Right kidney (tissue), 1 donor: ENCODE measurements around the gene GRIA4.

Source experiments
- DNase-seq: peaks from one replicate; pipeline ENCODE4 v3.0.0-alpha.2; 2016

The GRIA4 gene

DNA sequence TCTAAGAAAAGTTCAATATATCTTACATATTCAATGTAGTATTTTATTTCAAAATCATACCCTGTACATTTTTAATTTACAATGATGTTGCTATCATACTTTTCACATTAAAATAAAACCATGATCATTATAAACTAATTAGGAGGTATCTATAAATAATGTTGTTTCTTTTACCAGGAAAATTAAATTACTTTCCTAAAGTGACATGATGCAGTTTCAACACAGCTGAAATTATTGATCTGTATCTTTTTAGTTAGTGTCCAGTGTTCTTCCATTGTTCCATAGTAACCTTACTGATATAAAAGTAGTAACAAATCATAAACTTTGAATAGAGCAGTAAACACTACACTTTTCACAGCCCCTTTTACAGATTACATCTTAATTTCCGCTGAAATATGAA lies 29.7 kb downstream of the GRIA4 start:
- no peak for DNase-seq

DNA sequence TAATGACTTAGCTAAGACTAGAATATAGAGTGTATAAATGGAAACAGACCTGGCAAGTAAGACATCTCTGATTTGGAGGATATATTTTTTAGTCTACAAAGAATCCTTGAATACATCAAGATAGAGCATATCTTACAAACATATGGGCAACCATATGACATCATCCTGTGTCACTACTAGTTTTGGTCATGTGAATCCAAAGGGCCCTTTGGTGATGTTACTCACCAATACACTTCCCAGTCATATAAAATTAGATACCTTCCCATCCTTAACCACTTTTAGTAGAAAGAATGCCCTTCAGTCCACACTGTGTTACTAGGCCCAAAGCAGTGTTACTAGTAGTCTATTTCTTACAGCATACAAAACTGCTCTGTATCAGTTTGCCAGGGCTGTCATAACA lies 31.6 kb downstream of the GRIA4 start:
- no peak for DNase-seq

DNA sequence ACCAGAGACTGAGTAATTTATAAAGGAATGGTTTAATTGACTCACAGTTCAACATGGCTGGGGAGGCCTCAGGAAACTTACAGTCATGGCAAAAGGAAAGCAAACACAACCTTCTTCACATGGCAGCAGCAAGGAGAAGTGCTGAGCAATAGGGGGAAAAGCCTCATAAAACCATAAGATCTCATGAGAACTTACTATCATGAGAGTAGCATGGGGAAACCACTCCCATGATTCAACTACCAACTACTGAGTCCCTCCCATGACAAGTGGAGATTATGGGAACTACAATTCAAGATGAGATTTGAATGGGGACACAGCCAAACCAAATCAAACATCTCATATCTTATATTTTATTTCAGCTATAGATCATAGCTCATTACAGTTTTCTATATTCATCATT lies 33.0 kb downstream of the GRIA4 start:
- DNase-seq = no peak

DNA sequence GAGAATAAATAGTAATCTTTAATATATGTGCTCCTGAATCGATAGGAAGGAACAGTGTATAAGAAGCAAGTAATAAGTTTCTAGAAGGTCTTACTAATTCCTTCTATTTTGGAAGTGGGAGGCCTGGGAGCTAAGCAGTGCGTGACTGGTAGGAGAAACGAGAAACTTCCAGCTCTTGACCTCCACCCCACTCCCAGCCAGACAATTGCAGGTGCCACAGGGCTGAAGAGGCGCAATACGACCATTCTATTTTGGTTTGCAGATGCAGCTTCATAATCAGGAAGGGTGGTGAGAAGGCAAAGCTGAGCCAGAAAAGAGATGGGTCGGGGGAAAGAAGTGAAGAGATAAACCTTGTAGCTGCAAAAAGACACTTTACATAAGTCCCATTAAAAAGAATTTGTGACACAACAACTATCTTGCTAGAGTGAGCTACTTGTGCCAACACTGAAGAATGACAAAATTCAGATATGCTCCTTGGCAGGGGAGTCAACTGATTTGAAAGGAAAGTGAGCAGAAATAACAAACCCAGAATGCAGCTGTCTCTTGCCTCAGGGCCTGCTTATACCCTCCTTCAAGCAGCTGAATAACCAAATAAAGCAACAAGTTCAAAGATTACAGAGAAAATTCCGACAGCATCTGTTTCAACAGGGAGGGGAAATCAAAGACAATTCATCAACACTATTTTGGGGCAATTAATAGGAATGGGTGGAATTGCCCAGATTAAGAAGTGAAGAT lies 35.1 kb downstream of the GRIA4 start:
- DNase-seq = no peak

DNA sequence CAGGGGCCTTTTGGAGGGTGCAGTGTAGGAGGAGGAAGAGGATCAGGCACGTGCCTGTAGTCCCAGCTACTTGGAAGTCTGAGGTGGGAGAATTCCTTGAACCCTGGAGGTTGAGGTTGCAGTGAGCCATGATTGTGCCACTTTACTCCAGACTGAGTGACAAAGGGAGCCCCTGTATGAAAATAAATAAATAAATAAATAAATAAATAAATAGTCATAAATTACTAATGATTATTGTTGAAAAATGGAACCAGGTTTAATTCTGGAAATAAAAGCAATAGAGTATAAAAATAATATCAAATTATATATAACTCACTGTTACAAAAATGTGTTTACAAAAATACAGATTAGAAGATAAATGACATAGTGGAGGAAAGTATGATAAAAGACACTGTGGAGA lies 37.9 kb downstream of the GRIA4 start:
- no peak for DNase-seq

DNA sequence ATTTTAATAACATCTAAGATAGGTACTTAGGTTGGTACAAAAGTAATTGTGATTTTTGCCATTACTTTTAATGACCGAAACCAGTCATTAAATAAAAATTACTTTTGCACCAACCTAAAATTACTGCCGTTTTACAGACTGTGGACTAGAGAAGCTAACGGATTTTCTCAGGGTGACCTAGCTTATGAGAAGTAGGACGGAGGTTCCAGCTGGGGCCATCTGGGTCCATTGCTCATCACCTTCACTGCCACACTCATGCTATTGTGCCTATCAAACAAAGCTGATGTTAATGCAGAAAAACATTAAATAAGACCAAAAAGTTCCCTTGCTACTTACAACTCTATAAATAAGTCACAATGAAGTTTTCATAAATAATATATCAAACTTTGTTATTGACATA lies 38.9 kb downstream of the GRIA4 start:
- no peak for DNase-seq

DNA sequence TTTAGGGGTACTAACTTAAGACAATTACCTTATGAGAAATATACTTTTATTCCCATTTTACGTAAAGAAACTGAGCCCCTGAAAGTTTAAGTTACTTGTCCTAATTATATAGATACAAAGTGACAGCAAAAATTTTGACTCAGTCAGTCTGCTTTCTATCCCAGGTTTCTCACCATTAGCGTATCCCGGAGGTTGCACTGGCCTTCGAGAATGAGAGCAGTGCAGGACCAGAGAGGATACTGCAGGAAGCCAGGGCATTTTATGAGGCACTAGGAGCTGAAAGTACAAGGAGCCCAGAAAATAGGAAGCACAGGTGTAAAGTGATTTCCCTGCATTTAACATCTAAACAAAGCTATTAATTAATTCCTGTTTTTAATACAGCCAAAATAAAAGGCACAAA lies 55.4 kb downstream of the GRIA4 start:
- no peak for DNase-seq

DNA sequence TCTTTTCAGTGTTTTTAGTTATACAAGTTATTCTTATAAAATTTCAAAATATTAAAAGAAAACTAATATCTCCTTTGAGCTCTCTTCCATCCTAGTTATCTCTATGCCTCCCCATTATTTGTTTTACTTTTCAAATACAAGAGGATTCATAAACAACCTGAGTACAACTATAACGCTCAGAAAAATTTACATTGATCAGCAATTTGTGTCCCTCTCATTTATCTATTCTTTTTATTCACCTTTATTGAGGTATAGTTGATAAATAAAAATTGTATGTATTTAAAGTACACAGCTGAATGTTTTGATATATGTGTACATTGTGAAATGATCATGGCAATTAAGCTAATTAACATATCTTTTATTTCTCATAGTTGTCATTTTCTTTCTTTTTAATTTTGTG lies 57.6 kb downstream of the GRIA4 start:
- no peak for DNase-seq

DNA sequence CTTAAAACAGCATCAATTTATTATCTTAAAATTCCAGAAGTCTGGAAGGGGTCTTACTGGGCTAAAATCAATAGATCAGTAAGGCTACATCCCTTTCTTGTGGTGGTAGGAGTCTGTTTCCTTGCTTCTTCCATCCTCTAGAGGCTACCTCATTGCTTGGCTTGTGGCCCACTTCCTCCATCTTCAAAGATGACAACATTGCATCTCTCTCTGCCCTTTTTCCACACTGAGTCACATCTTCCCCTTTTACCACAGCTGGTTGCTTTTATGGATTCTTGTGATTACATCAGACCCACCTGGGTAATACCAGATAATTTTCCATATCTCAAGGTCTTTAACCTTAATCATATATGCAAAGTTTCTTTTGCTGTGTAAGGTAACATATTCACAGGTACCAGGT lies 60.9 kb downstream of the GRIA4 start:
- no peak for DNase-seq

DNA sequence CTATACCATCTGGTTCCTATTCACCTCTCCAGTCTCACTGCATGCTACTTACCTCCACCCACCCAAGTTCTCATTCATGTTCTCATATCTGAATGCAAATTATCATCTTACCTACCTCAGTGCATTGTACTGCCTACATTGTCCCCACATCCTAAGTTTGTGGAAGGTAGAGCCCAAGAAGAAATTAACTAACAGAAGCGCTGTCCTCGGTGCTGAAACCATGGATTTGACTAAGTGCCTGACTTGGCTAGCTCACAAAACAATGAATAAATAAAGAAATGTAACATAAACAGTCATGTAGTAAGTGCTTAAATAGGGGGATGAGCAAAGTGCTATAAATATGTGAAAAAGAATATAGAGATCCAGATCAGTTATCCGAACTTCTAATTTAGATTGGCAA lies 63.2 kb downstream of the GRIA4 start:
- DNase-seq = peak; percentile 13

DNA sequence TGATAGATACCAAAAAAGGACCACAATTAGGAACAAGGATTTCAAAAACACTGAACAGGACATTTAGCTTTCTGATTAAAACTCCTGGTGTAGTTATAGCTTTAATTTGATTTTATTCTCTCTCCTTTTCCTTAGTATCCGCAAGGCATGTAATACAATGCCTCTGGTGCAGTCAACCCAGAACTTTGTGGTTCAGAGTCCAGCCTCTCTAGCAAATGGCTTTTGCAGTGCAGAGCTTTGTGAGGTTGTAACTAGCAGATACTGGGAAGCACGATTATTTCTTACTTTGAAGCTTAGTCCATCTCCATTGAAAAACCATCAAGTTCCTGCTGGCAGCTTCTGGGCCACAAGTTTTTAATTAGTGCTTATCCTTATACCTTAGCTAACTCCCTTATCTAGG lies 79.8 kb downstream of the GRIA4 start:
- peak; percentile 5 for DNase-seq

DNA sequence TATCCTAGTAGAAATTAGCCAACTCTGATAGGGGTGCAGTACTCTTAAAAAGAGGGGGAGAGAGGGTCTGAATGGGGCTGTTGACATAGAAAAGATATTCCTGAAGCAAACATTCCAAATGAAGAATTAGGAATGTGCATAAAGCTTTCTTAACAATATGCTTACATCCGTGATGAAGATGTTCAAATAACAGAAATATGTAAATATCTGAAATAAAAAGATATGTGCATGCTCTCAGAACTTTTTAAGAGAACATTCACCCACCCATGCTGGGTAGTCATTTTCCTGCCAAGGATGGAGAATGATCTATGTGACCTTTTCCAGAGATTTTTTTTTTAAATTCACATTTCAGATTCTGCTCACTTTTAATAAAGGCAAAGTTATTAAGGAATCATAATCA lies 80.6 kb downstream of the GRIA4 start:
- DNase-seq = no peak

DNA sequence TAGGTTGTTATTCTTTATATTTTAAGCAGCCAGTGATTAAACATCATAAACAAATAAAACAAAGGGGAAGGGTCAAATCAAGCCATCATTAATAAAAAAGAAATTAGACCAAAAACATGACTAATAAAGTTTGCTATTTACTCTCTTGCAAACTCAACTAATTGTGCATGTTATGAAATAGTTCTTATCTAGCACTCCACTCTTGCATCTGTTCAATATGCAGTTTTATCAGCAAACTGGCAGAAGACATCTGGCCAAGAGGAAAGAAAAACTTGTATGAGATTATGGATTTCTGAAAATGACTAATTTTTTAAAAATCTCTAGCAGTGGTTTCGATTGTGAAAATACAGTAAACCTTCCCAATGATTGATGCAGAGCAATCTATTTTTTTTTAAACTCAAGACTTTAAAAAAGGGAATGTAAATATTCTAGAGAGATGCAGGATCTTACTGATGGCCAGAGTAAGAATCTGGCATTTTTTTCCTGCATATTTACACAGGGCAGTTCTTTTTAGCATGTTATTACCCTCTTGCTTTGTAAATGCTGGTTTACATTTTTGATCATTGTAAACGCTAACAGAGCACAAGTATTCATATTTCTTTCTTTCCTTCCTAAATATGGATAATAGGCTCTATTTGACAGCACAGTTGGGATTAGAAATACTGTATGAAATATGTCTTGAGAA lies 83.3 kb downstream of the GRIA4 start:
- DNase-seq = no peak

DNA sequence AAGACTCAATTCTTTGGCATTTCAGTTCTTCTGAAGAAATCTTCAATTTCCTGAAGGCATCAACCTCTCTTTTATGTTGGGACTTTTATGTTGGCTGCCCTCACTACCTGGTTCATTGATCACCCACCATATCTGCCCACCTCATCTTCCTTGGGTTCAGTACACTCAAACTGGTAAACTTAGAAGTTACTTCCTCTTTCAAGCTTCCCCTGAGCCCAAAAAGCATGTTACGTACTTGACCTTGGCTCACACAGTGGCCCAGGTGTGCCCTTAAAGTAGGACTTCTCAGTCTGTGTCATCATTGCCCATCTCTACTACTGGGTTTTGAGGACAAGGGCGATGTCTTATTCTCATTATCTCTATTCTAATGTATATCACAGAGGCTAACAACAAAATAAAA lies 86.1 kb downstream of the GRIA4 start:
- DNase-seq = no peak

DNA sequence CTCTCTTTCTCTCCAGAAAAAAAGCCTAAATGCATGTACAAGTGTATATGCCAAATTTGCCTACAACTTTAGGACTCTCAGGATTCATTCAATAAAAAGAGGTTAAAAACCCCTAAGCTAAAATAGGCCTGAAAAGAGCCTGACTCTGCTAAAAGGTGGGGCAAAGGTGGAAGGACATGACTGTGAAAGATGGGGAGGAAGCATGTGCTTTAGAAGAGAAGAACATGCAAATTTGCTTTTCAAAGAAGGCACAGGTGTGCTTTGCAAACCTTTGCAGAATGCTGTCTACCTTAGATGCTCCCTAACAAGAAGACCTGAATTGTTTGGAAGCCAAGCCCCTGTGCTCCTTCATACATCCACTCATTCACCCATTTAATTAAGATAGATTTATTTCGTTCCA lies 87.4 kb downstream of the GRIA4 start:
- no peak for DNase-seq

DNA sequence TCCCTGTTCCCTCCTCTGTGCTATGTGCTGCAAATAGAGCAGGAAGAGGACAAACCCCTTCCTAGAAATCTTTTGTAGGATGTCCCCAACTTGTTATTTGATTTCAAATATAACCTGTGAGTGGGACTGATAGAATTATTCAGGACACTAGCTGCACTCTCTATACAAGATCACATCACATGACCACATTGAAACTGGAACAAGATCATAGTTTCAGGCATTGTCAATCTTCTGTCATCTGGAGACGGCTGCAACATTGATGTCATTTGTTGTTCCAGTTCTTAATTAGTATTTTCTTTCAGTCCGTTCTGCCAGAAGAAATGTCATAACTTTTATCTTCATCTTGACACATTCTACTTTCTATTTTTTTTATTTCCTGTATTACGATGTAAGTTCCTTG lies 89.3 kb downstream of the GRIA4 start:
- no peak for DNase-seq

DNA sequence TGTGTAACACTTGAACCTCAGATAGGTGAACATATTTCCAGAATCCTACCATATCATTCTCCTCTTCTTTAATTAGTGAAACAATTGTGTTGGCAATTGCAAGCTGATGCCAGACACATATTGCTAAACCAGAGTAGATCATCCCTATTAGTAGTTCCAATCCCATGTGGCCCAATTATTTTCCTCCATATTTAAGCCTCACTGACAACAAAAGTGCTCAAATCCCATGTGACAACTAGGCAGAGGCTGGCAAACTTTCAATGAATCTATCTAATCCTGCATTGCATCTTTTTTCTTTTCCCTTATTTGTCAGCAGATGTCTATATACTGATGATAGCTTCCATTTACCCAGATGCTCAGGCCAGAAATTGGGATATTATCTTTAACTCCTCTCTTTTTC lies 90.4 kb downstream of the GRIA4 start:
- no peak for DNase-seq

DNA sequence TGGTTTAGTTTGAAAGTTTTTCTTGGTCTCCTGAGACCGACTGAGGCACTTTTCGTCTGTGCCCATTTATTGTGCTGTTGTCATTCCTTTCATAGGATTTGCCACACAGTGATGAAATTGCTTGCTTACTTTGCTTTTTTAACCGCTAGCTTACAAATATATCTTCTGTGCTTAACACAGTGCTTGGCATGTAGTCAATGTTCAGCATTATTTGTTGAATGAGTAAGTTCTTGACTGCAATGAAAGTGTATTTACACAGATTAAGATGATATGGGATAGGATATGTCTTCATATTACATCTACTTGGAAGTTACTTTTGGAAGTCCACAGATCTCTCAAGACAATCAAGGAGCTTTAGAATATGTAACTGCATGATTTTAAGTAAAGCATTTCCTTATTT lies 91.2 kb downstream of the GRIA4 start:
- DNase-seq = no peak

DNA sequence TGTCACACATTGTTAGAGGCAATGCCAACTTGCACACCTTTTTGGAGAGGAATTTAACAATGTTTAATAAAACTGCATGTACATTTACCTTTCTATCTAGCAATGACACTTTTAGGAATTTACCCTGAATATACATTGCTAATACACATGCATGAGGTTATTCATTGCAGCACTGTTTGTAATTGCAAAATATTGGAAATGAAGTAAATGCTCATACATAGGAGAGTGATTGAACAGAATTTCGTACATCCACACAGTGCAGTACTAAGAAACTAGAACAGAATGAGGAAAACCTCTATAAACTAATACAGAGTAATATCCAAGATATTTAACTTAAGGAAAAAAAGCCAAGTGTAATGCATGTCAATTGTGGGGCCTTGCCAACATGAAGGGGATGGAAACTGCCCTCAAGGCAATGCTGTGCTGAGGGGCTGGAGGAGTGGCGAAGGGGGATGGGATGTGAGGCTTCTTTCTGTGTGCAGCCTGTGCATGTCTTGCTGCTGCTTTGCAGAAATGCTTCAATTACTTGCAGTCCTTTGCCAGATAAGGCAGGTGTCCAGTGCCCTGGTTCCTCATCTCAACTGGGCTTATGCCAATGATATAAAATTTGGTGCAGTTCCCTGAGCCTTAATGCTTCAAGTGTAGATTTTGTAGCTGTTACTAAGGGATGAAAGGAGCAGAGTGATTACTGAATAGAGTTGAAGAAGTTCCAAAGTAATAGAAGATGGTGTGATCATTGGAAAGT lies 96.1 kb downstream of the GRIA4 start:
- DNase-seq = no peak

DNA sequence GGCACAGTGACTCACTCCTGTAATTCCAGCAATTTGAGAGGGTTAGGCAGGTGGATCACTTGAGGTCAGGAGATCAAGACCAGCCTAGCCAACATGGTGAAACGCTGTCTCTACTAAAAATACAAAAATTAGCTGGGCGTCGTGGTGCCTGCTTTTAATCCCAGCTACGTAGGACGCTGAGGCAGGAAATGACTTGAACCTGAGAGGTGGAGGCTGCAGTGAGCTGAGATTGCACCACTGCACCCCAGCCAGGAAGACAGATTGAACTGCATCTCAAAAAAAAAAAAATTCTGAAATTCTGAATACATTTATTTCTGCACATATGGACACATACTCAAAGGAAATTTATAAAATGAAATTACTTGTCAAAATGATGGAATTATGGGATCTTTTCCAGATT lies 103.2 kb downstream of the GRIA4 start:
- DNase-seq = no peak

DNA sequence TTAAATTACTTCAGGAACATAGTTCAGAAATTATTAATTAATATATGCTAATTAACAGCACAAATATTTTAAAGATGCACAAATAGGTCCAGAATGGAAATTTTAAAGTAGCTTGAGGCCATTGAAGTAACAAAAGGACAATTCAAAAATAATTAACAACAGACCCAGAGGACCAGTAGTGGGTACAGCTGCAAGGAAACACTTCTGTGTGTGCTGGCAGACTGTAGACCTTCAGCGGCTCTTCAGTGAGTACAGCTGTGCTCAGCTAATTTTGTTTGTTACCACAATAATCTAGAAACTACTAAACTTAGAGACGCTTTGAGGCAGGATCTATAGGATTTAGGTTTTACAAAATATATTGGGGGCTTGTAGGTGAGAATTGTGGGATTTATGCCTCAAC lies 103.8 kb downstream of the GRIA4 start:
- no peak for DNase-seq

DNA sequence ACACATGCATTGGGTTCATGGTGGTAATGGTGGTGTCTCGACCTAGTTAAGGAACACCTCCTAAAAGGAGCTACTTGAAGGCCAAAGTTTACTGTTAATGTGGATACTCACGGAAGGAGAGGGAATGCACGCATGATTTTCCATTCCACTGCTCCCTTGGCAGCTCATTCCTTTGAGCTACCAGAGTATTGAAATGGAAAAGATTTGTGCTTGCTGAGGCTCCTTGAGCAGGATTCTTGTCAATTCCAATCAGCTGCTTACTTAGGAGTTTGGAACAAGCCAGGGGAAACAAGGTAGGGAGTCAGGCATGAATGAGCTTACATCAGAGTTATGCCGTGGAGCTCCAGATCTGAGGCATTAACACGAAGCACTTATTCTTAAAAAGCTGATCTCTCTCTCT lies 108.8 kb downstream of the GRIA4 start:
- peak; percentile 8 for DNase-seq

DNA sequence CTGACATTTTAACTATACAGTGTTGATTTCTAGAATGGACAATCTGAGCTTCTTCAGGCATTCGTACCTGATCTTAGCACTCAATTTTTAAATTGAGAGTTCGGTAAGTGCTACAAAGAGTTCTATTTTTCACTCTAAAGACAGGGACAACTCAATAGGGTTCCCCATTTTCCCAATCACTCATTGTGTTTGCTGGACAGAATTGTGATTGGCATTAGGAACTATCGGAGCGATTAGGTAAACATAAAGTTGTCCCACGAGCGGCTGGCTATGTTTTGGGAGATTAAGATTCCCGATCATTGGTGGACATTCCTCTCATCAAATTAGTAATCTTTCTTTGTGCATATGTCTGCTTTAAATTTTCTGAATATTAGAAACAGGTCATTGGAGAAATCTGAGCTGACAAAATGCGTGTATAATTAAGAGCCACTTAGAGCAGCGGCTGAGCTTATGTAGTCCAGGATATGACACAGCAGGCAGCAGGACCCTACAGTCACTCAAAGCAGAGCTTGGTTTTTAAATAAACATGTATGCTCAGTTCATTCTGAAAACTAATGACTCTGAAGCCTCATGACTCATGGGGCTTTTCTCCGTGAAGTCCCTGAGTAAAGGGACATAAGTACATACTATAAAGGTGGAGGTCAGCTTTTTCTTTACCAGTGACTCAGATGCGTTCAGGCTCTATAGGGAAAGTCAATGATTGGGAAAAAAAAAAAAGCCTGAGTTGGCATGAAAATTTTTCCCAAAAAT lies 109.4 kb downstream of the GRIA4 start:
- no peak for DNase-seq
